T47D (cell line): ENCODE measurements around the gene B4GALT7.
A peak's percentile ranks its signal among the peaks of the same experiment; 100 is the strongest.
"Not testable (repeated sequence)": the region's sequence is repeated elsewhere in the genome, so short reads cannot be mapped to it uniquely, and the experiment has no call there.

Experiments used
- DNase-seq, 2 experiments: peaks; one replicate each; pipeline versions ENCODE4 v3.0.0 to v3.0.0-alpha.2; 2011 to 2012; ENCODE audit warnings: low read depth in 1 of 2, low spot score in 1 of 2
- JUND ChIP-seq: IDR thresholded peaks from 2 replicates; pipeline ENCODE4 v1.6.1; 2012; ENCODE audit warnings: low read depth
- in situ Hi-C: cut with HindIII; loops from 2 replicates; pipeline ENCODE4 v1.10.0; 2016; ENCODE audit warnings: low sequenced_read_pairs, low pct_unique_long_range_greater_than_20kb

The B4GALT7 gene

DNA sequence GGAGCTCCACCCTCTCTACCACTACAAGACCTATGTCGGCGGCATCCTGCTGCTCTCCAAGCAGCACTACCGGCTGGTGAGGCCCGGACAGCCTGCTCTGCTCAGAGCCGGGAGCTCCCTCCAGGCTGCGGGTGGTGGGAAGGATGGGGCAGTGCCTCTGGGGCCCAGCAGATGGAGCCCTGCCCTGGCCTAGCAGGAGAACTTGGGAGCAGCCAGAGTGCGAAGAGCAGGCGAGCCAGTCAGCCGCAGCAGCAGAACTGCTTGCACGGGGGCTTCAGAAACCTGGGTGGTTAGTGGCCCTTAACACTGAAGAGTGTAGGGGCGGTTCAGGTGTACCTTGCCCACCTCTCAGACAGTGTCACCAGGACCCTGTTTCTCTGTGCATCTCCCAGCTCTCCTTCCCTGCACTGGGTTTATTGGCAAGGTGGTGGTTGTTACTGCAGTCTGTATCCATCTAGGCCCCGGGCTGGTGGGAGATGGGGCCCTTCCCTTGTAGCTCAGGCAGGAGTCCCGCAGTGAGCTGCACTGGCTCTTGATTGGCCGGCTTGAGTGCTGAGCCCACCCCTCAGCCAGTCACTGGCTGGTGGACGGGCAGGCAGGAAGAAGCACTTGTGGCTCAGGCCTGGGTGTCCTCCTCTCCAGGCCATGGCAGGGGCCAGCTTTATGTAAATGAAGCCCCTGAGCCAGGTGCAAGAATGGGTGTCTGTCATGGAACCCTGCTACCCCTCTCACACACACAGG, 7.7 kb downstream of the B4GALT7 start:
- no peak for TF ChIP-seq JUND

GRCh38 chr5:177608243-177609075, 8.5 kb downstream of the B4GALT7 start:
- TF ChIP-seq JUND: no peak
- DNase-seq: no peak
- in situ Hi-C loops: no loop called here

More for the DNA sequence above, 7.7 kb downstream of the B4GALT7 start:
- in situ Hi-C loops: no loop called here
- DNase-seq: peak; percentile 85 to 95

GRCh38 chr5:177609076-177610059, 9.4 kb downstream of the B4GALT7 start:
- no peak for DNase-seq
- TF ChIP-seq JUND: no peak
- in situ Hi-C loops: no loop called here

GRCh38 chr5:177610131-177610769, 10.3 kb downstream of the B4GALT7 start:
- in situ Hi-C loops: no loop called here
- no peak for DNase-seq
- TF ChIP-seq JUND: no peak

DNA sequence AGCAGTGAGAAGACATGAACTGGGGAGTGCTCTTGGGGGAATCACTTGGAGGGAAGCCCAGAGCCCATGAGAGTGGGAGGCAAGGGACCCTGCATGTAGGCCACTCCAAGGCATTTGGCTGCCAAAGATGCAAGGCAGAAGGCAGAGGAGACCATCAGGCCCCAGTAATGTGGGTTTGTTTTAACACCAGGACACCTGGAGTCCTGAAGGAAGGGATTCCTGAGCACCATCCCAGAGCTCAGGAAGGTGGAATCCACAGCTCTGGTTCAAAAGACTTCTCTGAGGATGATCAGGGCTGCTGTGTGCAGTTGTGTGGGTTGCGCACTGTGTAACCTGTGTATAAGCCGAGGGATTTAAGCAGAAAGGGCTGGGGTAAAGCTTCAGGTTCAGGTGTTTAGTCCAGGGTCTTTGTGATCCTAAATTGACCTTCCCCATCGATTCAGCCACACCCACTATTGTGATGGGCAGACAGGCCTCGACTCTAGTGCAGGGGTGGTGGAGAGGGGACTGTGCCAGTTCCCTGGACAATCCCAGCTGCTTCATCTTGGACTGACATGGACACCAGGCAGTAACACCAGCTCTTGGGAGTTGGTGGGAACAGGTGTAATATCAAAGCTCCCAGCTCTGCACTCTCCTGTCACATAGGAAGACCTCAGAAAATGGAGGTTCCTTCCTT, 11.0 kb downstream of the B4GALT7 start:
- no peak for TF ChIP-seq JUND
- in situ Hi-C loops: no loop called here
- DNase-seq: no peak

DNA sequence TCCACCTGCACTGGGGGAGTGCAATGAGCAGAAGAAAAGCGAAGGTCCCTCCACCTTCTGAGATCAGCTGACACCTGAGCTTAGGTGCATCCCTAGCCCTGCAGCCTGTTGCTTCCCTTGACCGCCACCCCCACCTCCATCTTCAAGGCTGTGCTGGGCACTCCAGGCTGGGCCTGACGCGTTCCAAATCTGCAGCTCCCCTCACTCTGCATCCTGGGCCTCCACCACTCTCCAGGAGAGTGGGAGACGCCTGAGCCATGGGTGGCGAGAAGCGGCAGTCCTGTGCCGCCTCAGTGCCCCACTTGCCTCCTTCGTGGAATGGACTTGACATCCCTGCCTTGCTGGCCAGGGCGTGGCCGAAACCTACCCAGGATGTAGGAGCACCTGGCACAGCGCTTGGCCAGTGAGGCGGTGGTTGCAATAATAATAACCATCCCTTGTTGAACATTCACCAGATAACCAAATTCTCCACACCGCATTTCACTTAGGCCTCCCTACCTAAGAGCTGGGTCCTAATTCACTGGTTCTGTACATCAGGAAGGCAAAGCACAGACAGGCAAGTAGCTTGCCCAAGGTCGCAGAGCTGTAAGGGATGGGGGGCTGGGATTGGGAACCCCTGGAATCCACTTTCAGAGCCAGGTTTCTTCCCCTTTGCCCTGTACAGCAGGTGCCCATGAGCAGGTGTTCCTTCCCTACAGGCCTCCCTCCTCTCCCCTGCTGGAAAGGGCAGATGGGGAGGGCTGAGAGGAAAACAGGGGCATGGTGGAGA, 11.7 kb downstream of the B4GALT7 start:
- in situ Hi-C loops: no loop called here
- DNase-seq: no peak
- no peak for TF ChIP-seq JUND

GRCh38 chr5:177612215-177612673, 12.3 kb downstream of the B4GALT7 start:
- no peak for TF ChIP-seq JUND
- no peak for DNase-seq
- in situ Hi-C loops: no loop called here

GRCh38 chr5:177620560-177620959, 20.6 kb downstream of the B4GALT7 start:
- DNase-seq: no peak
- in situ Hi-C loops: no loop called here
- no peak for TF ChIP-seq JUND

- DNase-seq, in situ Hi-C loops: not testable (repeated sequence)
Measured at GRCh38 chr5:177624172-177624571, 24.2 kb downstream of the B4GALT7 start.

DNA sequence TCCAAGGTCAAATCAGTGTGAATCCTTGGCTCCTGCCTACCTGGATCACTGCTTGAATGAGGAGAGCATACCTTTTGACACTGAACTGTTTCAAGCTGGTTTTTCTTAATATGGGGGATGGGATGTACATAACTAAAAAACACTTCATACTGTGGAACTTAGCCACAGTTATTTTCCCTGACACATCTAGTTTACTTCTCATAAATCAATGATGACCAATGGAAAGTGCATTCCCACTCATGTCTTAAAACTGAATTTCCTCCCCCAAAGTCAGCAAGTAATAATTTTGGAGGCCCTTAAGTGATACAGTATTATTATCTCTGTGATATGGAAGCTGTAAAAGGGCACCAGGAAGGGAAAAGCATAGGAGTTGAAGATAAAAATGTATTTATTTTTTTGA, 30.3 kb downstream of the B4GALT7 start:
- in situ Hi-C loops, DNase-seq: not testable (repeated sequence)

GRCh38 chr5:177634912-177635311, 35.0 kb downstream of the B4GALT7 start:
- DNase-seq, in situ Hi-C loops: not testable (repeated sequence)

DNA sequence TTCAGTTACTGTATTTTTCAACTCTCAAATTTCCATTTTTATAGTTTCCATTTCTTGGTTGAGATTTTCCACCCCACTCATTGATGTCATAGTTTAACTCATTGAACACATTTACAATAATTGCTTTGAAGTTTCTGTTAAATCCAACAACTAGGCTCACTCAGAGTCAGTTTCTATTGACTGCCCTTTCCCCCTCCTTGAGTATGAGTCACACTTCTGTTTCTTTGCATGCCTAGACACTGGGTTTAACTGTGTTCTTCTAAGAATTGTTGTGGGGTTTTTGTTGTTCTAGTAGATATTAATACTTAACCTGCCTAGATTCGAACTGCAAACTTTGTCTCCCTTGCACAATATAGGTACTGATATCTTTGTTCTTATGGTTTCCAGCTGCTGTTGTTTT, 45.5 kb downstream of the B4GALT7 start:
- DNase-seq, in situ Hi-C loops: not testable (repeated sequence)

GRCh38 chr5:177651235-177651634, 51.3 kb downstream of the B4GALT7 start:
- in situ Hi-C loops, DNase-seq: not testable (repeated sequence)

DNA sequence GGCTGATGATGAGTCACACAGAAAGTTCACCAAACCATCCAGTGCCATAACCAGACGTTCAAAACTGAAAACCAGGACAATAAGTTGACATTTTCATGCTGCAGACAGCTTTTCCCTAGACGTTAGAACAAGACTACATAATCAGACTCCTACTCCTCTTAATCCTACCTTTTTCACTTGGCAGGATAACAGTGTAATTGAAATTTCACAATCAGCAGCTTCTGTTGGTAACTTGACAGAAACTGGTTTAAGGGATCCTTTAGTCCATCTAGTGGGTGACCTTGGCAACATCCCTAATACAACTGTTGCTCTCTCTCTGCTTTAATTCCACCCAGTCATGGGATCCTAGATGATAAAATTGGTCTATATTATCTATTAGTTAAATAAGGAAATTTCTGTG, 57.9 kb downstream of the B4GALT7 start:
- DNase-seq, in situ Hi-C loops: not testable (repeated sequence)

DNA sequence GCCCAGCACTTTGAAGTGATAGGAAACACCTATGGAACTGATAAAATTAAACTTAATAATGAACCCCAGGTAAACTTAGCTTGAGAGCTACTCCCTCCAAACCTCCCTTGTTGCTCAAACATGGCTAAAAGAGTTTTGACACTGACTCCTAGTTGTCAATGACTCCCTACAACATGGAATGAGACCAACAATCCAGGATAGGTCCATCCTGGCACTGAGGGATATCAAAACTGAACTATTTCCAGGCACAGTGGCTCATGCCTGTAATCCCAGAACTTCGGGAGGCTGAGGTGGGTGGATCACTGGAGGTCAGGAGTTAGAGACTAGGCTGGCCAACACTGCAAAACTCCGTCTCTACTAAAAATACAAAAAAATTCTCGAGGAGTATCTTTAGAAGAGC, 58.6 kb downstream of the B4GALT7 start:
- DNase-seq, in situ Hi-C loops: not testable (repeated sequence)
